ENCODE results near the gene ASNSD1. TPM values are rescaled to one million over a fixed set of nuclear protein-coding genes. Genes with fewer than 3 reads are reported as not detected.
"Not testable (repeated sequence)": the region's sequence is repeated elsewhere in the genome, so short reads cannot be mapped to it uniquely, and the experiment has no call there.

The ASNSD1 gene
- polyA plus RNA-seq, 3 donors: 62.3 to 66.3 (median 66.0) TPM

DNA sequence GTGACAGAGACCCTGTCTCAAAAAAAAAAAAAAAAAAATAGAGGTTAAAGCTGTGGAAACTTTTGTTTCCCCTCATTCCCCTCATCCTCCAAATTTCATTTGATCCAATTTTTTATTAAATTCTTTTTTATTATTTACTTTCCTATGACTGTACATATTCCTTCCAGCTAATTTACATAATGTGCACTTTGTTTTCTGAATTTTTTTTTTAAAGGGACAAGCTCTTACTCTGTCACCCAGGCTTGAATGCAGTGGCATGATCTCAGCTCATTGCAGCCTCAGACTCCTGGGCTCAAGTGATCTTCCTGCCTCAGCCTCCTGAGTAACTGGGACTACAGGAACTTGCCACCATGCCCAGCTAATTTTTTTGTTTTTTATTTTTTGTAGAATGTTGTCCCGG lies 23.6 kb downstream of the ASNSD1 start:
- no peak for DNase-seq (ENCODE audit: low read depth in 3 of 3, low spot score in 2 of 3)

- no peak for DNase-seq (ENCODE audit: low read depth in 3 of 3, low spot score in 2 of 3)
Observed at GRCh38 chr2:189685540-189686229, 24.4 kb downstream of the ASNSD1 start.

DNA sequence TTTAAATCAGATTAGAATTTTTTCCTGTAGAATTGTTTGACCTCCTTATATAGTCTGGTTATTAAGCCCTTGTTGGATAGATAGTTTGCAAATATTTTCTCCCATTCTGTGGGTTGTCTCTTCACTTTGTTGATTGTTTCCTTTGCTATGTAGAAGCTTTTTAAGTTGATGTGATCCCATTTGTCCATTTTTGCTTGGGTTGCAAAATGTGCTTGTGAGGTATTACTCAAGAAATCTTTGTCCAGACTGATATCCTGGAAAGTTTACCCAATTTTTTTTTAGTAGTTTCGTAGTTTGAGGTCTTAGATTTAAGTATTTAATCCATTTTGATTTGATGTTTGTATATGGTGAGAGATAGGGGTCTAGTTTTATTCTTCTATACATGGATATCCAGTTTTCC lies 26.5 kb downstream of the ASNSD1 start:
- DNase-seq (ENCODE audit: low read depth in 3 of 3, low spot score in 2 of 3): not testable (repeated sequence)

DNA sequence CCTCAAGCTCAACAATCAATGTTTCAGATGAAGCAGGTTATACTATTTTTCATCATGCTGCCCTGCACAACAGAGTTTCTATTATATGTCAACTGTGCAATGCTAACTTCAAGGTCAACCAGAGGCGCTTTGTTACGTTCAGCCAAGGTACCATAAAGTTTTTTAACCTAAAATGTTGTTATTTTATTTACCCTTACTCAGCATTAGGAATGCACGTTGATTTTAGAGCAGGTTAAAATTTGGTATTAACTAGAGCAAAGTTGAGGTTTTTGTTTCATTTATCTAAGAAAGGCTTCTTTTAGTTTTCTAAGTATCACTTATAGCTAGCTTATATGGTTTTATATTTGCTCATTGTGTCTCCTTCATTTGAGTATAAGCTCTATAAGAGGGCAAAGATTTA lies 35.0 kb downstream of the ASNSD1 start:
- DNase-seq (ENCODE audit: low read depth in 3 of 3, low spot score in 2 of 3): no peak

DNA sequence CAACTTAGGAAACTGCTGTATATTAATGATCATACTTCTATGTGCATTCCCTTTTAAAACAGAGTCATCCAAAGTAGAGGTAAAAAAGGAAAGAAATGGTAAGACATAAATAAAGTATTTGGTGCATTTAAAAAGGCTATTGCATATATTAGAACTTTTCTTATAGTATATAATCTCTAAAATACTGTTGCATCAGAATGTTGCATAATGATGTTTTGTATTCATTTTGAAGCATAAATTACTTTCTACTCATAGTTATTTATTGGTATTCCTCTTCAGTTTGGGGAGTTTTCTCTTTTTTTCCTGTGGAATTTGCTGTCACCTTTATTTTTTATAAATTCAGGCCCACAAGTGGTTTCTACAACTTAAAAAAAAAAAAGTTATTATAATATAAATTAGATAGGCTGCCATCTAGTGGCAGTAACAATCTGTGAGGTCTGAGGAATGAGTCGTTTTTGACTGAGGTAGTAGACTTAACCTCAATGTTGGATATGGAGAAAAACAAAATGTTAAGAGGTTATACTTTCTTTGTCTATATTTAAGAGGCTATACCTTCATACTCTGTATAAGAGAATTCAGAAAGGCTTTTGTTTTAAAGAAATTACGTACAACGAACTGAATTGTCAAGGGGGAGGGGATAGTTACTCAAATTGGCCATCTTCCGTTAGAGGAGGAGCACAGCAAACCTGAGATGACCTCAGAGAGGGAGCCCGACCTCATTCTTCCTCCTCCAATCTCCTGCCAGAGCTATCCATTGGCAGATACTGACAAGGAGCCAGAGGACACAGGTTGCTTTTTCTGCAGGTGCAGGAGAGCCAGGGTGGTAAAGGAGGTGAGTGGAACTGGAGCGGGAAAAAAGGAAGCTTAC lies 37.0 kb downstream of the ASNSD1 start:
- DNase-seq (ENCODE audit: low read depth in 3 of 3, low spot score in 2 of 3): peak in 1 of 3 donors; percentile 29

GRCh38 chr2:189700681-189701080 lies 39.4 kb downstream of the ASNSD1 start:
- no peak for DNase-seq (ENCODE audit: low read depth in 3 of 3, low spot score in 2 of 3)

DNA sequence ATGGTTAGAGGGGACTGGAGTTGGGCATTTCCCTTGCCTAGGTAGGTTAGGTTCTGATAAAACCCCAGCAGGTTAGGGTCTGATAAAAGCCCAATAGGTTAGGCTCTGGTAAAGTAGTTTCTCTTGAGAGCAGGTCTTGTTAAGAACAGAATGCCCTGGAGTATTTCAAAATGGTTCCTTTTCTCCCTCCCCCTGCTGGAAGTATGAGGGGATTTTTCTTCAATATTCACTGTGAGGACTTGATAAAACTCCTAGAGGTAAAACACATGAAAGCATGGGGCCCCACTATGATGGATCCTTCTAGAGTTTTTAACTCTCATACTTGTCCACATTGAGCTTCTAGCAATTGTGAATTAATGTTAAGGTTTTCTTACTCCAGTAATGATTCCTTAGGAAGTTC lies 40.8 kb downstream of the ASNSD1 start:
- DNase-seq (ENCODE audit: low read depth in 3 of 3, low spot score in 2 of 3): no peak

GRCh38 chr2:189709501-189710221 lies 48.4 kb downstream of the ASNSD1 start:
- no peak for DNase-seq (ENCODE audit: low read depth in 3 of 3, low spot score in 2 of 3)

- DNase-seq (ENCODE audit: low read depth in 3 of 3, low spot score in 2 of 3): not testable (repeated sequence)
Observed at GRCh38 chr2:189717593-189717992, 56.3 kb downstream of the ASNSD1 start.

GRCh38 chr2:189719571-189719970 lies 58.3 kb downstream of the ASNSD1 start:
- DNase-seq (ENCODE audit: low read depth in 3 of 3, low spot score in 2 of 3): no peak

Other genes starting within 250 kb of the ASNSD1 start
- gene WDR75, start 220.0 kb upstream of the ASNSD1 start, polyA plus RNA-seq (ENCODE audit: insufficient read length in 3 of 3): 10 to 100 TPM; 46.6 to 52.7 (median 46.9) TPM
- gene SLC40A1, start 80.7 kb upstream of the ASNSD1 start, polyA plus RNA-seq (ENCODE audit: insufficient read length in 3 of 3): 100 to 1,000 TPM; 128 to 143 (median 137) TPM
- gene ANKAR, start 13.2 kb downstream of the ASNSD1 start, polyA plus RNA-seq (ENCODE audit: insufficient read length in 3 of 3): 1 to 10 TPM; 6.2 to 9.1 (median 8.0) TPM
- 10 to 100 TPM; 19.3 to 19.7 (median 19.5) TPM for gene OSGEPL1, start 101.3 kb downstream of the ASNSD1 start, polyA plus RNA-seq (ENCODE audit: insufficient read length in 3 of 3)
- gene ORMDL1, start 122.9 kb downstream of the ASNSD1 start, polyA plus RNA-seq (ENCODE audit: insufficient read length in 3 of 3): 10 to 100 TPM; 89.2 to 96.1 (median 90.6) TPM
- 10 to 100 TPM; 30.7 to 40.9 (median 34.8) TPM for gene PMS1, start 123.0 kb downstream of the ASNSD1 start, polyA plus RNA-seq (ENCODE audit: insufficient read length in 3 of 3)